OCI-LY1 (cell line): Measurements from ENCODE around the gene GSDMA.

Experiments used
- H2AFZ ChIP-seq: fragments of 200-600 bp; sonication (generic), shearing (Covaris generic); 2 replicates; pipeline ENCODE4 v1.6.0; 2014; ENCODE audit warnings: antibody characterized with exemption, mild to moderate bottlenecking, low read length
- H3F3A ChIP-seq: fragments of 200-600 bp; sonication (generic), shearing (Covaris generic); 2 replicates; pipeline ENCODE4 v1.6.0; 2014; ENCODE audit warnings: mild to moderate bottlenecking, antibody characterized with exemption, low read length, moderate library complexity; ENCODE audit not compliant: insufficient read depth
- H3K27ac ChIP-seq: fragments of 200-600 bp; sonication (generic); 2 replicates; pipeline ENCODE4 v1.5.1; 2014; ENCODE audit warnings: low read length, mixed run types, mild to moderate bottlenecking, low read depth; ENCODE audit not compliant: poor library complexity, severe bottlenecking
- H3K27me3 ChIP-seq: fragments of 200-600 bp; sonication (generic); 2 replicates; pipeline ENCODE4 v1.6.0; 2014; ENCODE audit warnings: antibody characterized with exemption, mild to moderate bottlenecking, low read length, moderate library complexity; ENCODE audit not compliant: insufficient read depth
- H3K36me3 ChIP-seq: fragments of 200-600 bp; sonication (generic); 2 replicates; pipeline ENCODE4 v1.6.1; 2014; ENCODE audit warnings: mild to moderate bottlenecking, antibody characterized with exemption, low read length, moderate library complexity, mixed read lengths; ENCODE audit not compliant: insufficient read depth
- H3K4me1 ChIP-seq: fragments of 200-600 bp; sonication (generic); 2 replicates; pipeline ENCODE4 v1.5.1; 2014; ENCODE audit warnings: mild to moderate bottlenecking, low read length, moderate library complexity; ENCODE audit not compliant: insufficient read depth, severe bottlenecking
- H3K4me2 ChIP-seq: fragments of 200-600 bp; sonication (generic), shearing (Covaris generic); 2 replicates; pipeline ENCODE4 v1.6.1; 2014; ENCODE audit warnings: low read length
- H3K4me3 ChIP-seq: fragments of 200-600 bp; sonication (generic); 2 replicates; pipeline ENCODE4 v1.5.1; 2014; ENCODE audit warnings: low read length, low read depth, mild to moderate bottlenecking, mixed read lengths; ENCODE audit not compliant: poor library complexity, severe bottlenecking
- H3K79me2 ChIP-seq: fragments of 200-600 bp; shearing (Covaris generic); 2 replicates; pipeline ENCODE4 v1.6.1; 2016; ENCODE audit warnings: mixed run types, low read length, mixed read lengths; ENCODE audit not compliant: insufficient read depth
- H3K9ac ChIP-seq: fragments of 200-600 bp; sonication (generic), shearing (Covaris generic); 2 replicates; pipeline ENCODE4 v1.6.1; 2014; ENCODE audit warnings: mild to moderate bottlenecking, low read length, mixed read lengths
- H3K9me2 ChIP-seq: fragments of 200-600 bp; sonication (generic), shearing (Covaris generic); 2 replicates; pipeline ENCODE4 v1.6.1; 2014; ENCODE audit warnings: low read depth, mild to moderate bottlenecking, low read length, mixed read lengths
- H3K9me3 ChIP-seq: fragments of 200-600 bp; shearing (Covaris generic); 2 replicates; pipeline ENCODE4 v1.6.1; 2014; ENCODE audit warnings: low read length, mixed read lengths
- H4K20me1 ChIP-seq: fragments of 200-600 bp; sonication (generic), shearing (Covaris generic); 2 replicates; pipeline ENCODE4 v1.6.0; 2016; ENCODE audit warnings: mild to moderate bottlenecking, low read length; ENCODE audit not compliant: insufficient read depth
- CTCF ChIP-seq: fragments of 200-600 bp; sonication (generic), shearing (Covaris generic); IDR thresholded peaks from 2 replicates; pipeline ENCODE4 v1.5.1; 2017; ENCODE audit warnings: mild to moderate bottlenecking, antibody characterized with exemption, low read length, moderate library complexity, mixed read lengths
- EZH2 ChIP-seq: fragments of 200-600 bp; sonication (generic), shearing (Covaris generic); IDR thresholded peaks from 2 replicates; pipeline ENCODE4 v1.8.0; 2017; ENCODE audit warnings: borderline replicate concordance, mixed run types, mild to moderate bottlenecking, antibody characterized with exemption, low read length, moderate library complexity, mixed read lengths

The GSDMA gene

GRCh38 chr17:39970157-39970692, 7.4 kb downstream of the GSDMA start:
- H3K4me1 ChIP-seq = no peaks in the 10 kb centered on the region
- no peaks in the 10 kb centered on the region for H3K9me2 ChIP-seq
- H3K9me3 ChIP-seq = no peaks in the 10 kb centered on the region
- 0 out of 2 replicates have a peak, but pooled peaks cover 5% of the 10 kb centered on the region for H3K27me3 ChIP-seq
- no peak overlapping the region for H3K27ac ChIP-seq
- no peak overlapping the region for H3K4me3 ChIP-seq
- H4K20me1 ChIP-seq = no peaks in the 10 kb centered on the region
- no peaks in the 10 kb centered on the region for H3K36me3 ChIP-seq
- H3K9ac ChIP-seq = no peak overlapping the region
- no peak overlapping the region for H3K4me2 ChIP-seq
- no peaks in the 10 kb centered on the region for H3F3A ChIP-seq
- no peaks in the 10 kb centered on the region for H3K79me2 ChIP-seq
- no peak overlapping the region for H2AFZ ChIP-seq
- TF ChIP-seq CTCF (no peak), EZH2 (no peak)

- Histone ChIP-seq H3K36me3 (no peaks in the 10 kb centered on the region), H3K9ac (no peak overlapping the region), H3K27ac (no peak overlapping the region), H3K4me3 (no peak overlapping the region), H3K4me1 (no peaks in the 10 kb centered on the region), H3K4me2 (no peak overlapping the region), H3F3A (no peaks in the 10 kb centered on the region), H2AFZ (no peak overlapping the region), H3K9me3 (no peaks in the 10 kb centered on the region), H3K79me2 (no peaks in the 10 kb centered on the region), H4K20me1 (no peaks in the 10 kb centered on the region), H3K27me3 (0 out of 2 replicates have a peak, but pooled peaks cover 5% of the 10 kb centered on the region), H3K9me2 (no peaks in the 10 kb centered on the region)
- TF ChIP-seq EZH2 (no peak), CTCF (no peak)
These were observed 8.3 kb downstream of the GSDMA start for GRCh38 chr17:39971076-39971603.

- Histone ChIP-seq H3K27me3 (0 out of 2 replicates have a peak, but pooled peaks cover 5% of the 10 kb centered on the region), H3F3A (no peaks in the 10 kb centered on the region), H3K9me2 (no peaks in the 10 kb centered on the region), H3K4me3 (no peak overlapping the region), H3K4me1 (no peaks in the 10 kb centered on the region), H3K9me3 (no peaks in the 10 kb centered on the region), H4K20me1 (no peaks in the 10 kb centered on the region), H3K79me2 (no peaks in the 10 kb centered on the region), H3K4me2 (no peak overlapping the region), H2AFZ (no peak overlapping the region), H3K27ac (no peak overlapping the region), H3K9ac (no peak overlapping the region), H3K36me3 (no peaks in the 10 kb centered on the region)
- TF ChIP-seq EZH2 = no peak
- no peak for TF ChIP-seq CTCF
These were observed 9.5 kb downstream of the GSDMA start for GRCh38 chr17:39972271-39972670.
